ENCODE results near the gene RAPGEF1. TPM values are rescaled to one million over a fixed set of nuclear protein-coding genes. Genes with fewer than 3 reads are reported as not detected.
"Not testable (repeated sequence)": the region's sequence is repeated elsewhere in the genome, so short reads cannot be mapped to it uniquely, and the experiment has no call there.

Gene RAPGEF1
- total RNA-seq, 2 donors from 2014 or later: 147 to 167 TPM

DNA sequence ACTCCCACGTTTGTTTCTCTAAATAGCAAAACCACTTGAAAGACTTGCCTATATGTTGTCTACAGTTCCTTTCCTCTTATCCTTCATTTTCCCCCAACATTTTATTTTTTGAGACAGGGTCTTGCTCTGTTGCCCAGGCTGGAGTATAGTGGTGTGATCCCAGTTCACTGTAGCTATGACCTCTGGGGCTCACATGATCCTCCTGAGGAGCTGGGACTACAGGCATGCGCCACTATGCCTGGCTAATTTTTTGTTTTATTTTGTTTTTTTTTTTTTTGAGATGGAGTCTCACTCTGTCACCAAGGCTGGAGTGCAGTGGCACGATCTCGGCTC is 77.6 kb downstream of the RAPGEF1 start:
- H3K9me3 Mint-ChIP-seq; ATAC-seq (replicated peaks); H3K27me3 Mint-ChIP-seq: not testable (repeated sequence)
- peaks cover 60% of the 10 kb centered on the region for H3K4me1 Mint-ChIP-seq
- H3K36me3 Mint-ChIP-seq (ENCODE audit: low read depth): peaks cover 86% of the 10 kb centered on the region
- peak overlapping the region; percentile 83 for H3K4me3 Mint-ChIP-seq
- peak overlapping the region; percentile 70 for H3K27ac Mint-ChIP-seq

DNA sequence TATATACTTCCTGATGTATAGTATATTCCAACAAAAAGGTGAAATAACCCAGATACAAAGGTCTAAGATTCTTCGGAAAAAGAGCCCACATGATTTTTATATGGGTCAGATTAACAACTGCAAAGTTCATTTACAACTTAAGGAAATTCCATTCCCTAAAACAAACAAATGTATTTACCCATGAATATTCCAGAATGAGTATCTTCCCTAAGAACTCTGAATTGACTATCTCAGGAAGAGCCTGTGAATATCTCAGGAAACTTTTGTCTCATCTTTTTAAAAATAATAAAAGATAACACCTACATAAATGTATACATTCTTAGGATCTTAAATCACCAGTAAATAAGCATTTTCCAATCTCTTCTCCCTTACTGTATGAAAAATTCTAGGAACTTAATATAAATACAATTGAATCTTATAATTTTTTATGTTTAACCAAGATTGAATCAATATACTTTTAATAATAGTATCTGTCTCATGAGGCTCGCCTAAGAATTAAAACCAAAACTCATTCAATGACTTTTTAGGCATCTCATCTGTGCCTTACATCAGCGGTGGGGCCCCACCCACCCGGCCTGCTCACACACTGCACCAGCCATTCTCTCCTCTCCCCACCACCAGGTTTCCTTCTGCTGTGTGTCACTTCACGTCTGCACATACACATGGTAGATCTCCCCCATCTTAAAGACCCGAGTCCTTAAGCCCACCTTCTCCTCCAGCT is 78.1 kb downstream of the RAPGEF1 start:
- peak overlapping the region; percentile 83 for H3K4me3 Mint-ChIP-seq
- peak overlapping the region; percentile 70 for H3K27ac Mint-ChIP-seq
- ATAC-seq (replicated peaks): peak; percentile 84
- H3K9me3 Mint-ChIP-seq: no peaks in the 10 kb centered on the region
- H3K4me1 Mint-ChIP-seq: peaks cover 63% of the 10 kb centered on the region
- H3K27me3 Mint-ChIP-seq: no peaks in the 10 kb centered on the region
- peaks cover 86% of the 10 kb centered on the region for H3K36me3 Mint-ChIP-seq (ENCODE audit: low read depth)

DNA sequence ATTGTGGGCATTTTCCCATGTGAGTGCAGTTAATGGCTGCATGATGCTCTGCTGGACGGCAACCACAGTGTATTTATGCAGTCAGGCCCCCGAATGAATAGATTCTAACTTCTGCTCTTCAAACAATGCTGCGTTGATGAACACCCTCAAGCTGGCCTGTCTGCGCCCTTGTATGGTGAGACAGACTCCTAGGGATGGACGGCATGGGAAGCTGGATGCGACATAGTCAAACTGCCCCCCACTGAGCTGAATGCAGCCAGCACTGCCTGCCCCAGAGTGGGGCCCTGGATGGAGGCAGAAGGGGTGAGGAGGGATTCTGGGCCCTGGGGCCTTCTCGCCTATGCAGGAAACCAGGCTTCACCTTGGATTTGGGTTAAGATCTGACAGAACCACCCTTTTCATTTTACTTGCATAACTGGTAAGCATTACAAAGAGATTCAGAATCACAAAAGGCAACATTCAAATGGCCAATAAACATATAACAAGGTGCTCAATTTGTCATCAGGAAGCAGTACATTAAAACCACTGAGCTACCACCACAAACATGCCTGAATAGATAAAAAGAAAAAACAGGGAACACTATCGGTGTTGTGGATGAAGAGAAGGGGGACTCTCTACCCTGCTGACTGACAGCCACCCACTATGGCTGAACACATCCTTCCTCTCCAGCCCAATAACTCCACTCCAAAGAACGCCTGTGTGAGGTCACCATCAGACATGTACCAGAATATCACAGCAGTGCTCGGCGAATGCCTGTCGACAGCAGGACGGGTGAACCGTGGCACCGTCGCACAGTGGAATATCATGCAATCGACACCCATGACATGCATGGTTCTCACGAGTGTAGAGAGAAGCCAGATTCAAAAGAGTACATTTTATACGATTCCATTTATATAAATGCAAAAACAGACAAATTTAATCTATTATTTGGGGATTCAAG is 79.1 kb downstream of the RAPGEF1 start:
- ATAC-seq (replicated peaks): no peak
- no peaks in the 10 kb centered on the region for H3K9me3 Mint-ChIP-seq
- peak overlapping the region; percentile 83 for H3K4me3 Mint-ChIP-seq
- peaks cover 70% of the 10 kb centered on the region for H3K4me1 Mint-ChIP-seq
- H3K27me3 Mint-ChIP-seq: no peaks in the 10 kb centered on the region
- H3K36me3 Mint-ChIP-seq (ENCODE audit: low read depth): peaks cover 86% of the 10 kb centered on the region
- H3K27ac Mint-ChIP-seq: peak overlapping the region; percentile 39

DNA sequence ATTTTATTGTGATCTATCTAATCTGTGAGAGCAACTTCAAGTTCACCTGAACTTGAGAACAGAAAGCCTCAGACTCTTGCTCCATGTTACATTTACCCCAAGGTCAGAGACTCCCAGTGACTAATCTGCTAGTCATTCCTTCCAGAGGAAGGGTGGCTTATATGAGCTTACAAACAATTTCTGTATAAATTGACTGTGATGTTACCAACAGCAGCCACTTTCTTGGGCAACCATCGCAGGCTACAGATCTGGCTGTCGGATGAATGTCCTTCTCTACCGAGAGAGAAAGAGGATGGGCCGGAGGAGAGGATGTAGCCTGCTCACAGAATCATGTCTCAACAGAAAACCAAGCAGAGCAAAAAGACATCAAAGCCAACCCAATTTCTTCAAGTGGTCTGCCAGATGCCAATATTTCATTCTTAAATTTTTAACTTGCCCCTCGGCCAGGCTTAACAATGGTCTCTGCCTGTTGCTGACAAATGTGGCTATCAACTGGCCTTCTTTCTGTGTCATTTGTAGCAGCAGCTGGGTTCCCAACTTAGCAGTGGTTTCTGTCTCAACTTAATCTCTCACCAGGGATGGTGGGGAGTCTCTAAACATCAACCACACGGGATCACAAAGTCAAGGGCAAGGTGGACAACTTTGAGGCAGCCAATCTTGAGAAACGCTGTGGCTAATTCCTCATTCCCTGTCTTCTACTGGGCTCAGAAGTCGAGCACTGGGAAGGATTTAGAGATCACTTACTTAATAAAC is 81.3 kb downstream of the RAPGEF1 start:
- peak; percentile 71 for ATAC-seq (replicated peaks)
- no peaks in the 10 kb centered on the region for H3K27me3 Mint-ChIP-seq
- peaks cover 72% of the 10 kb centered on the region for H3K36me3 Mint-ChIP-seq (ENCODE audit: low read depth)
- peak overlapping the region; percentile 93 for H3K27ac Mint-ChIP-seq
- H3K4me3 Mint-ChIP-seq: peak overlapping the region; percentile 83
- H3K9me3 Mint-ChIP-seq: no peaks in the 10 kb centered on the region
- peaks cover 67% of the 10 kb centered on the region for H3K4me1 Mint-ChIP-seq

DNA sequence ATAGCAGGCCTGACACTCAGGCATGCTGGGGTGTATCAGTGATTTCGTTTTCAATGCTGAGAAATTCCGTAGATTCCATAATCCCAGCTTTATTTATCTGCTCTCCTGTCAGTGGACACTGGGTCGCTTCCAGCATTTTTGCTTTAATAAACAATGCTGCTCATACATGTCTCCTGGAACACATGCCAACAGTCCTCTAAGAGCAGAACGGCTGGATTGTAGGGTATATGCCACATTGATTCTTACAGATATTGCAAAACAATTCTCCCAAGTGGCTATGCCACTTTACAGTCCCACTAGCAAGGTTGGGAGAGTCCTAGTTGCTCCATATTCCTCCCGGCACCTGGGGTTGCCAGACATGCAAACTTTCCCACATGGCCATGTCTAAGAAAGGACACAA is 81.9 kb downstream of the RAPGEF1 start:
- H3K9me3 Mint-ChIP-seq: no peaks in the 10 kb centered on the region
- no peaks in the 10 kb centered on the region for H3K27me3 Mint-ChIP-seq
- peak overlapping the region; percentile 83 for H3K4me3 Mint-ChIP-seq
- H3K4me1 Mint-ChIP-seq: peaks cover 66% of the 10 kb centered on the region
- H3K27ac Mint-ChIP-seq: peak overlapping the region; percentile 93
- peaks cover 66% of the 10 kb centered on the region for H3K36me3 Mint-ChIP-seq (ENCODE audit: low read depth)
- ATAC-seq (replicated peaks): no peak

DNA sequence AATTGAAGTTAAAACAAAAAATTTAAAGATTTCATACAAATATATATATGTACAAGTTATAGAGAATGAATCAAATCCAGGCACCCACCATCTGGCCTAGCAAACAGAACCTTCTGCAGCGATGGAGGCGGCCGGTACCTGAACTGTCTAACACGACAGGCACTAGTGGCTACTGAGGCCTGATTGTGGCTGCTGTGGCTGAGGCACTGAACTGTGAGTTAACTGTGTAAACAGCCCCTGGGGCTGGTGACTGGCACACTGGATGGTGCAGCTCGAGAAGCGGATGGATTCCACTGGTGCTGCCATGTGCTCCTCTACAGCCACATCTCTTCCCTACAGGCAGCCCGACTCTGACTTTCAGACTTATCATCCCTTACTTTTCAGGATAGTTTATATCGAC is 82.4 kb downstream of the RAPGEF1 start:
- H3K27me3 Mint-ChIP-seq: no peaks in the 10 kb centered on the region

DNA sequence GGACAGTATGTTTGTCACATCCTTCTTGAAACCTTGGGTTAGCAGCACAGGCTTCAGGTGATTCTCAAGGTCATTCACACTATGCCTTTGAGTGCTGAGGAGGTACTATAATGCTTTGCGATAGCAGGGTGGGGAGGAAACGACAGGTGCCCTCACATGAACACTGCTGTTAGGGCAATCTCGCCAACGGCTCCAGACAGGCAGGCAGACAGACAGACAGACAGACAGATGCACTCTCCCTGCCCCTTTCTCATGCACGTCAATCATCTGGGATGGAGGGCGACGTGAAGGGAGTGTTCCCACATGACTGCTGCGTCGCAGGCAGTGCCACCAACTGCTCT is 82.9 kb downstream of the RAPGEF1 start:
- peak; percentile 78 for ATAC-seq (replicated peaks)
- Mint-ChIP-seq H3K4me1 (peaks cover 65% of the 10 kb centered on the region), H3K27me3 (no peaks in the 10 kb centered on the region), H3K4me3 (peak overlapping the region; percentile 83), H3K9me3 (no peaks in the 10 kb centered on the region), H3K27ac (peak overlapping the region; percentile 93), H3K36me3 (ENCODE audit: low read depth) (peaks cover 57% of the 10 kb centered on the region)

More for the DNA sequence above, 82.4 kb downstream of the RAPGEF1 start:
- no peaks in the 10 kb centered on the region for H3K9me3 Mint-ChIP-seq
- ATAC-seq (replicated peaks): peak; percentile 20
- H3K27ac Mint-ChIP-seq: peak overlapping the region; percentile 93
- peaks cover 62% of the 10 kb centered on the region for H3K36me3 Mint-ChIP-seq (ENCODE audit: low read depth)
- peaks cover 67% of the 10 kb centered on the region for H3K4me1 Mint-ChIP-seq
- H3K4me3 Mint-ChIP-seq: peak overlapping the region; percentile 83

DNA sequence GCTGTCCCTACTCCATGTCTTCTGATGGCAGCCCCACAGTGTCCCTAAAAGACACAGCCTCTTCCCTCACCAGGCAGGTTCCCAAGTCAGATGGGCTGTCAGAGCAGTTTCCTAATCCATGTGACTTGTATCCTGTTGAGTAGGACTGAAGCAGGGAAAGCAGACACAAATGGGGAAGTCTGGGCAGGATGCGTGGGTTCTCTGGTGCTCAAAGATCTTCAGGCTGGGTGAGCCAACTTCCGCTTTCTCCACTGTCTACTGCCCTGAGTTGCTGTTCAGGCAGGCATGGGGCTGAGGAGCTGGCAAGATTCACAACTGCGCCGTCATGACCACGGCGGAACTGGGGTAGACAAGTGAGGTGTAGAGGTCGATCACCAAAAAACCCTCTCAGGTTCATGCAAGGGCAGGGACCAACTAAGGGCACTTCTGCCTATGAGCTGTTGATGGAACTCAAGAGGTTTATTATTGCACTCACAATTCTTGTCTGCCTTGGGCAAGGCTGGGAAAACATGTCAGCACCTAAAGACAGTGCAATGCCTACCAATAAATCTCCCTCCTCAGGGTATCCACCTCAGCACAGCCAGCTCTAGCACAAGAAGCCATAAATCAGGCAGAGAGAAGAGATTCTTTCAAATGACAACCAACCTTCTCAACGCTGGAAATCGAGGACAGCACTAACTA is 83.4 kb downstream of the RAPGEF1 start:
- ATAC-seq (replicated peaks): peak; percentile 74

DNA sequence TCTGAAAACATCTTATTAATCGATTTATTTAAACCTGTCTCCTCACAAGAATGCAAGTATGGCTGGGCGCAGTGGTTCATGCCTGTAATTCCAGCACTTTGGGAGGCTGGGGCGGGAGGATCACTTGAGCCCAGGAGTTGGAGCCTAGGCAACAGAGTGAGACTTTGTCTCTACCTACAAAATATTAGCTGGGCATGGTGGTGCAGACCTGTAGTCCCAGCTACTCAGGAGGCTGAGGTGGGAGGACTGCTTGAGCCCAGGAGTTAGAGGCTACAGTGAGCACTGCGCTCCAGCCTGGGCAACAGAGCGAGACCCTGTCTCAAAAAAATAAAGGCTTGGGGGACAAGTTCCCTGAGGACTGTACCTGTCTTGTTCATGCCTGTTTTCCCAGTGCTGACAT is 85.5 kb downstream of the RAPGEF1 start:
- not testable (repeated sequence) for ATAC-seq (replicated peaks); H3K27me3 Mint-ChIP-seq
- peak overlapping the region; percentile 17 for H3K27ac Mint-ChIP-seq

More for the DNA sequence above, 83.4 kb downstream of the RAPGEF1 start:
- peaks cover 66% of the 10 kb centered on the region for H3K4me1 Mint-ChIP-seq
- no peaks in the 10 kb centered on the region for H3K27me3 Mint-ChIP-seq
- peaks cover 56% of the 10 kb centered on the region for H3K36me3 Mint-ChIP-seq (ENCODE audit: low read depth)
- H3K4me3 Mint-ChIP-seq: peak overlapping the region; percentile 83
- peak overlapping the region; percentile 93 for H3K27ac Mint-ChIP-seq
- H3K9me3 Mint-ChIP-seq: no peaks in the 10 kb centered on the region

DNA sequence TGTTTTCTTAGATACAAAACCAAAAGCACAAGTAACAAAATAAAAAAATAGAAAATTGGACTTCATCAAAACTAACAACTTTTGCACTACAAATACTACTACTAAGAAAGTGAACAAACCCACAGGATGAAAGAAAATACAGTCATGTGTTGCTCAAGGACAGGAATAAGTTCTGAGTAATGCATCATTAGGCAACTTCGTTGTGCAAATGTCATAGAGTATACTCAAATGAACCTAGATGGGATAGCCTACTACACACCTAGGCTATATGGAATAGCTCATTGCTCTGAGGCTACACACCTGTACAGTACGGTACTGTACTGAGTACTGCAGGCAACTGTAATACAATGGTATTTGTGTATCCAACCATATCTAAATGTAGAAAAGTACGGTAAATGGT is 88.3 kb downstream of the RAPGEF1 start:
- Mint-ChIP-seq H3K4me3 (peak overlapping the region; percentile 50), H3K27ac (peak overlapping the region; percentile 93), H3K36me3 (ENCODE audit: low read depth) (peaks cover 66% of the 10 kb centered on the region), H3K9me3 (no peaks in the 10 kb centered on the region), H3K4me1 (peaks cover 59% of the 10 kb centered on the region), H3K27me3 (no peaks in the 10 kb centered on the region)
- ATAC-seq (replicated peaks): peak; percentile 80

More for the DNA sequence above, 85.5 kb downstream of the RAPGEF1 start:
- Mint-ChIP-seq H3K36me3 (ENCODE audit: low read depth) (peaks cover 61% of the 10 kb centered on the region), H3K4me3 (peak overlapping the region; percentile 83), H3K4me1 (peaks cover 73% of the 10 kb centered on the region)
- not testable (repeated sequence) for H3K9me3 Mint-ChIP-seq

DNA sequence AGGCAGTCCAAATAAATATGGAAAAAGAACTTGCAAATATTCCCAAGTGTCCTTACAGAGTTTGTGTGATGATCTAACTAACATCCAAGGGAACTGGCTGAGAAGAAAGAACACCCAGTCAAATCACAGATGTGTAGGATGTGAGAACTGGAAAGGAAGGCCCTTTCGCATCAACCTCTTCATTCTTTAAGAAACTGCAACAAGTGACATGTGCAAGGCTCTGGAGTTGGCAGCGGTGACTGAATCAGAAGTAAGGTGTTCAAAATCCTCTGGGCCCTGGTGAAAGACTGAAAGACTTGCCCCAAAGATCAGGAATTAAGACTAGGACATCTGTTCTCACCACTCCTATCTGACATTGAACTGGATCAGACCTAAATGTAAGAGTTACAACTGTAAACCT is 88.7 kb downstream of the RAPGEF1 start:
- Mint-ChIP-seq H3K36me3 (ENCODE audit: low read depth) (peaks cover 66% of the 10 kb centered on the region), H3K27me3 (no peaks in the 10 kb centered on the region), H3K9me3 (no peaks in the 10 kb centered on the region), H3K4me1 (peaks cover 59% of the 10 kb centered on the region), H3K4me3 (peak overlapping the region; percentile 50), H3K27ac (peak overlapping the region; percentile 93)
- peak; percentile 85 for ATAC-seq (replicated peaks)

DNA sequence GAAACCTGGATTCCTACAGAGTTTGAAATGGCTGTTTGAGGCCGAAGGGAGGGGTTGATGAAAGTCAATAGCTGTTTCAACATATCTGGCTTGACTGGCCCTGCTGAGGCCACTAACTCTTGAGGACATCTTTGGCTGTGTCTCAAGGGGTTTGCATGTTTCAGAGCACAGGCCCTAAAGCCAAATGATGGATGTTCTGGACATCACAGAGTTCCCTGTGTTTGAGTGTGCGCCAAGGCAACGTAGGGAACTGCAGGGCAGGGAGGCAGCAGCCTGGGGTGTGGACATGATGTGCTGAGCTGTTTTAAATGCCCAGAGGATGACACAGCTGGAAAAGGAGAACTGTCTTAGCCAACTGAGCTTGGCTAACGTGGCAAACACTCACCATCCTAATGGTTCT is 89.6 kb downstream of the RAPGEF1 start:
- ATAC-seq (replicated peaks): no peak
- Mint-ChIP-seq H3K4me1 (peaks cover 62% of the 10 kb centered on the region), H3K9me3 (no peaks in the 10 kb centered on the region), H3K27ac (peak overlapping the region; percentile 93), H3K27me3 (no peaks in the 10 kb centered on the region), H3K4me3 (peak overlapping the region; percentile 50), H3K36me3 (ENCODE audit: low read depth) (peaks cover 69% of the 10 kb centered on the region)

DNA sequence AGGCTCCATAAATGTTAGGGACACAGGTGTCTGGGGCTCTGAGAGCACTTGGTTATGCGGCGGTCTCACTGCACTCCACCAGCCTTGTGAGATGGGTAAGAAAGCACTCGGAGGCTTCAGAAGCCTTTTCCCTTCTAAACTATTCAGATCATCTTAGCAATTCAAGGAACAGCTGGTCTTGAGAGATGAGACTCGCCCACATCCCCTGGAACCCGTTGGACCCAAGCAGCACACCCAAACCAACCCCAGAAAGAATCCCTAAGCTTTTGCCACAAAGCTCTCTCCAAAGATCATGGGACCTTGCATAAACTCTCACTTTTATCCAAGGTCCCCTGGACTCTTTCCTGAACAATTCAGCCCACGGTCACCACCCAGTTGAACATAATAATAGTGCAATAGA is 90.2 kb downstream of the RAPGEF1 start:
- Mint-ChIP-seq H3K4me1 (peaks cover 63% of the 10 kb centered on the region), H3K4me3 (no peak overlapping the region), H3K27me3 (no peaks in the 10 kb centered on the region), H3K36me3 (ENCODE audit: low read depth) (peaks cover 70% of the 10 kb centered on the region), H3K27ac (no peak overlapping the region), H3K9me3 (no peaks in the 10 kb centered on the region)
- ATAC-seq (replicated peaks): no peak

All from activated T-helper 17 cell treated with anti-CD3 and anti-CD28 coated beads, Interleukin-2, amount 50 U/mL, for 72 hours (primary cell).